SK-N-SH (cell line): ENCODE data around the gene PIN1. TPM values are rescaled to one million over a fixed set of nuclear protein-coding genes. Genes with fewer than 3 reads are reported as not detected.
"Not testable (repeated sequence)": the region's sequence is repeated elsewhere in the genome, so short reads cannot be mapped to it uniquely, and the experiment has no call there.

ENCODE experiments used
- CTCF ChIA-PET: fragments of 300-600, 350-600 bp; formaldehyde crosslinking; extraction: SDS; loops from one replicate; lab custom pipeline; 2021; lab: Yijun Ruan, JAX
- POLR2A ChIA-PET: fragments of 350-600 bp; sonication (Branson Sonifier 250); formaldehyde crosslinking; extraction: SDS; loops from one replicate; lab custom pipeline; 2020; ENCODE audit warnings: antibody characterized with exemption, inconsistent platforms; lab: Yijun Ruan, JAX
- DNase-seq: peaks from one replicate; pipeline ENCODE4 v3.0.0; 2012
- H2AFZ ChIP-seq: fragments of 200-600 bp; sonication (generic); 2 replicates; pipeline ENCODE4 v1.8.1; 2016; ENCODE audit warnings: antibody characterized with exemption, mild to moderate bottlenecking, low read depth
- H3F3A ChIP-seq: fragments of 200-600 bp; sonication (generic); replicated peaks from 2 replicates; pipeline ENCODE3; 2016; ENCODE audit warnings: antibody characterized with exemption, mild to moderate bottlenecking; ENCODE audit not compliant: insufficient read depth
- H3K27ac ChIP-seq, 2 experiments: fragments of 200-500 bp in 1 of 2; fragments of 200-600 bp in 1 of 2; sonication (Bioruptor generic) in 1 of 2; sonication (generic), shearing (Covaris generic) in 1 of 2; 2 replicates each; pipeline versions ENCODE4 v1.5.1 to v1.6.1; 2014 to 2016; ENCODE audit warnings: low read depth in 2 of 2, inconsistent platforms in 1 of 2, low read length in 1 of 2, mild to moderate bottlenecking in 1 of 2, mixed read lengths in 1 of 2
- H3K27me3 ChIP-seq: fragments of 200-600 bp; sonication (generic), shearing (Covaris generic); 2 replicates; pipeline ENCODE4 v1.6.1; 2016; ENCODE audit warnings: mixed run types; ENCODE audit not compliant: insufficient read depth
- H3K36me3 ChIP-seq, 2 experiments: fragments of 200-500 bp in 1 of 2; fragments of 200-600 bp in 1 of 2; sonication (Bioruptor generic) in 1 of 2; sonication (generic) in 1 of 2; replicated peaks in 1 of 2; 2 replicates each; pipeline versions ENCODE3 to v1.5.1; 2014 to 2016; ENCODE audit warnings: low read length in 1 of 2, mild to moderate bottlenecking in 1 of 2; ENCODE audit not compliant: insufficient read depth in 2 of 2, control insufficient read depth in 1 of 2
- H3K4me1 ChIP-seq, 2 experiments: fragments of 200-500 bp in 1 of 2; fragments of 200-600 bp in 1 of 2; sonication (Bioruptor generic) in 1 of 2; sonication (generic), shearing (Covaris generic) in 1 of 2; 2 replicates each; pipeline versions ENCODE4 v1.5.1 to v1.6.1; 2014 to 2016; ENCODE audit warnings: low read depth in 1 of 2, low read length in 1 of 2, mixed run types in 1 of 2; ENCODE audit not compliant: insufficient read depth in 2 of 2, control insufficient read depth in 1 of 2
- H3K4me2 ChIP-seq: fragments of 200-600 bp; sonication (generic), shearing (Covaris generic); 2 replicates; pipeline ENCODE4 v1.6.1; 2017; ENCODE audit warnings: mixed run types
- H3K4me3 ChIP-seq, 2 experiments: fragments of 200-500 bp in 1 of 2; fragments of 200-600 bp in 1 of 2; sonication (Bioruptor generic) in 1 of 2; sonication (generic), shearing (Covaris generic) in 1 of 2; 2 replicates each; pipeline versions ENCODE4 v1.5.1 to v1.8.1; 2014 to 2016; ENCODE audit warnings: low read depth in 2 of 2, inconsistent platforms in 1 of 2, low read length in 1 of 2, mild to moderate bottlenecking in 1 of 2, mixed read lengths in 1 of 2, moderate library complexity in 1 of 2
- H3K79me2 ChIP-seq: fragments of 200-600 bp; sonication (generic); 2 replicates; pipeline ENCODE4 v1.8.1; 2017; ENCODE audit warnings: mild to moderate bottlenecking; ENCODE audit not compliant: insufficient read depth
- H3K9ac ChIP-seq: fragments of 200-600 bp; sonication (generic); 2 replicates; pipeline ENCODE4 v1.6.1; 2017; ENCODE audit warnings: mixed run types
- H3K9me2 ChIP-seq: fragments of 200-600 bp; sonication (generic); 2 replicates; pipeline ENCODE4 v1.6.1; 2017; ENCODE audit warnings: mixed run types
- H3K9me3 ChIP-seq: fragments of 200-600 bp; sonication (generic); 2 replicates; pipeline ENCODE4 v1.6.1; 2017; ENCODE audit warnings: mixed run types, mild to moderate bottlenecking, moderate library complexity
- H4K20me1 ChIP-seq: fragments of 200-600 bp; sonication (generic); 2 replicates; pipeline ENCODE4 v1.6.1; 2017; ENCODE audit warnings: mild to moderate bottlenecking, mixed run types; ENCODE audit not compliant: insufficient read depth
- CHD2 ChIP-seq: fragments of 150-350 bp; IDR thresholded peaks from 2 replicates; pipeline ENCODE4 v1.6.1; 2018; ENCODE audit warnings: low read length; ENCODE audit not compliant: partially characterized antibody
- MEF2A ChIP-seq: IDR thresholded peaks from 2 replicates; pipeline ENCODE4 v1.4.0; 2012; ENCODE audit warnings: low read depth, borderline replicate concordance
- MXI1 ChIP-seq: IDR thresholded peaks from 2 replicates; pipeline ENCODE4 v1.6.1; 2012; ENCODE audit warnings: mild to moderate bottlenecking, low read depth, low read length, improper control_type of control experiment
- PBX3 ChIP-seq: IDR thresholded peaks from 2 replicates; pipeline ENCODE4; 2012
- POLR2AphosphoS5 ChIP-seq: IDR thresholded peaks from 2 replicates; pipeline ENCODE4 v1.6.1; 2012; ENCODE audit warnings: low read depth, low read length
- RAD21 ChIP-seq: IDR thresholded peaks from 2 replicates; pipeline ENCODE4 v1.6.1; 2012; ENCODE audit warnings: mild to moderate bottlenecking, low read length
- WGBS: methylation state at CpG from one replicate; pipeline ENCODE4 v1.1.6; 2017; ENCODE audit warnings: low lambda C conversion rate; 5-methylcytosine and 5-hydroxymethylcytosine counted together
- polyA plus RNA-seq, 3 experiments: library from polyadenylated mRNA; depleted of rRNA; stranded (reverse); fragments of >200 nt; gene quantifications; 2 replicates each; pipeline ENCODE4 v1.2.3, GENCODE V29; 2012

PIN1 gene
- polyA plus RNA-seq, 1 of the 3 experiments (the other 2 are of a cell fraction): 148 TPM

- H3K4me3 ChIP-seq, H3K4me2 ChIP-seq, POLR2A ChIA-PET, H3F3A ChIP-seq, H3K9me3 ChIP-seq, DNase-seq, H3K9ac ChIP-seq, H3K36me3 ChIP-seq, H3K27ac ChIP-seq, H3K27me3 ChIP-seq, H3K4me1 ChIP-seq, H2AFZ ChIP-seq, H4K20me1 ChIP-seq, H3K9me2 ChIP-seq, H3K79me2 ChIP-seq: not testable (repeated sequence)
- WGBS: 68% methylated on average over 5 of the region's 5 CpGs
- CTCF ChIA-PET: interaction anchor here (2.1 kb wide), 1 partner anchor 164 kb away, joined by 13 read pairs; no protein-coding TSS in a partner anchor
These were observed 45.5 kb upstream of the PIN1 start for GRCh38 chr19:9789579-9789978.

GRCh38 chr19:9791073-9791367 lies 44.1 kb upstream of the PIN1 start:
- H3K4me1 ChIP-seq, H4K20me1 ChIP-seq, H3K9me2 ChIP-seq, H3K9ac ChIP-seq, POLR2A ChIA-PET, H3K79me2 ChIP-seq, H3K9me3 ChIP-seq, H3F3A ChIP-seq, H3K27me3 ChIP-seq, H3K36me3 ChIP-seq, DNase-seq: not testable (repeated sequence)
- 95% methylated on average over 4 of the region's 6 CpGs for WGBS
- CTCF ChIA-PET: interaction anchor here (0.9 to 2.1 kb wide), 3 partner anchors 165 to 269 kb away, joined by 3 to 13 read pairs (median 4); no protein-coding TSS in a partner anchor
- Histone ChIP-seq H3K4me2 (peak overlapping the region; percentile 61), H3K27ac (peak overlapping the region in 1 of 2 experiments; percentile 39; a peak in 1 of 4 replicates), H3K4me3 (peak overlapping the region in 1 of 2 experiments; percentile 37; a peak in 1 of 4 replicates), H2AFZ (peak overlapping the region; percentile 75)

GRCh38 chr19:9791552-9792205 lies 43.4 kb upstream of the PIN1 start:
- H3K9me2 ChIP-seq: no peaks in the 10 kb centered on the region
- 0 out of 2 replicates have a peak, but pooled peaks have one; percentile 43 for TF ChIP-seq MXI1
- peak; percentile 90 for TF ChIP-seq CHD2
- TF ChIP-seq POLR2AphosphoS5: no peak
- TF ChIP-seq PBX3: peak; percentile 14; the same call in 1 of the 2 replicates
- TF ChIP-seq RAD21: 0 out of 2 replicates have a peak, but pooled peaks have one; percentile 10
- TF ChIP-seq MEF2A: no peak
- peak overlapping the region; percentile 60 to 80; a peak in 3 of 4 replicates for H3K27ac ChIP-seq
- H3K9me3 ChIP-seq: no peaks in the 10 kb centered on the region
- no peaks in the 10 kb centered on the region for H3K27me3 ChIP-seq
- WGBS: 2% methylated on average over 47 of the region's 50 CpGs
- H4K20me1 ChIP-seq: no peaks in the 10 kb centered on the region
- H3K36me3 ChIP-seq: no peaks in the 10 kb centered on the region
- no peaks in the 10 kb centered on the region for H3K79me2 ChIP-seq
- CTCF ChIA-PET: interaction anchor here (2.1 kb wide), 1 partner anchor 166 kb away, joined by 13 read pairs; no protein-coding TSS in a partner anchor
- H3K4me1 ChIP-seq: peaks cover 3 to 4% of the 10 kb centered on the region in 2 experiments; a peak in 1 of 4 replicates
- H3K9ac ChIP-seq: peak overlapping the region; percentile 68; the same call in 1 of the 2 replicates
- peak; percentile 88 for DNase-seq
- H3K4me3 ChIP-seq: peak overlapping the region; percentile 51 to 64
- no peaks in the 10 kb centered on the region for H3F3A ChIP-seq
- POLR2A ChIA-PET: no interaction called here
- peak overlapping the region; percentile 61 for H3K4me2 ChIP-seq
- peak overlapping the region; percentile 75 for H2AFZ ChIP-seq
